Prostate gland (tissue), 2 donors: ENCODE data around the gene SYNPO2. TPM values are rescaled to one million over a fixed set of nuclear protein-coding genes. Genes with fewer than 3 reads are reported as not detected.

ENCODE experiments used
- DNase-seq: peaks from one replicate; pipeline ENCODE4 v3.0.0-alpha.2; 2019; ENCODE audit warnings: low spot score
- H3K27ac ChIP-seq, 2 donors: fragments of 200-600 bp; sonication (generic); 2 replicates each; pipeline ENCODE4 v1.5.1; 2017 to 2019
- H3K27me3 ChIP-seq: fragments of 200-600 bp; sonication (generic); replicated peaks from 2 replicates; pipeline ENCODE4 v1.5.1; 2019; ENCODE audit not compliant: insufficient read depth
- H3K36me3 ChIP-seq, 2 donors: fragments of 200-600 bp; sonication (generic); 1 replicate in 1 of 2; 2 replicates in 1 of 2; pipeline versions ENCODE4 v1.5.1 to v1.8.1; 2017 to 2019
- H3K4me1 ChIP-seq: fragments of 200-600 bp; sonication (generic); replicated peaks from 2 replicates; pipeline ENCODE4 v1.5.1; 2019
- H3K4me3 ChIP-seq, 2 donors: fragments of 200-600 bp; sonication (generic); 2 replicates each; pipeline ENCODE4 v1.5.1; 2017 to 2019
- H3K9me3 ChIP-seq: fragments of 200-600 bp; sonication (generic); 2 replicates; pipeline ENCODE4 v1.5.1; 2017
- POLR2A ChIP-seq: fragments of 450-650 bp; IDR thresholded peaks from one replicate; pipeline ENCODE4 v1.6.1; 2016; ENCODE audit warnings: antibody characterized with exemption, mild to moderate bottlenecking
- POLR2AphosphoS5 ChIP-seq: sonication (generic); formaldehyde crosslinking; IDR thresholded peaks from one replicate; pipeline ENCODE4 v1.6.1; 2017; ENCODE audit warnings: antibody characterized with exemption
- WGBS: methylation state at CpG from one replicate; pipeline ENCODE4 v1.1.5; 2018; 5-methylcytosine and 5-hydroxymethylcytosine counted together
- intact Hi-C: fragments of 100-400 bp; cut with DNase I; formaldehyde crosslinking; loops from one replicate; pipeline ENCODE4 v1.14.2; 2022
- total RNA-seq, 2 donors: library from RNA; depleted of rRNA; stranded (reverse); fragments of >200 nt; gene quantifications; one replicate each; pipeline ENCODE4 v1.1.0, GENCODE V29; 2016
- TF ChIP-seq, protein P1 (sequence below), 4 experiments: fragments of 200-600 bp in 2 of 4; fragments of 450-650 bp in 2 of 4; sonication (generic) in 2 of 4; IDR thresholded peaks; 1 replicate in 3 of 4; 2 replicates in 1 of 4; pipeline ENCODE4 v1.5.1; 2016 to 2019; ENCODE audit warnings: antibody characterized with exemption in 4 of 4, mild to moderate bottlenecking in 2 of 4, moderate library complexity in 2 of 4

SYNPO2 gene
- total RNA-seq, 2 donors from 2014 or later: 131 to 181 TPM

DNA sequence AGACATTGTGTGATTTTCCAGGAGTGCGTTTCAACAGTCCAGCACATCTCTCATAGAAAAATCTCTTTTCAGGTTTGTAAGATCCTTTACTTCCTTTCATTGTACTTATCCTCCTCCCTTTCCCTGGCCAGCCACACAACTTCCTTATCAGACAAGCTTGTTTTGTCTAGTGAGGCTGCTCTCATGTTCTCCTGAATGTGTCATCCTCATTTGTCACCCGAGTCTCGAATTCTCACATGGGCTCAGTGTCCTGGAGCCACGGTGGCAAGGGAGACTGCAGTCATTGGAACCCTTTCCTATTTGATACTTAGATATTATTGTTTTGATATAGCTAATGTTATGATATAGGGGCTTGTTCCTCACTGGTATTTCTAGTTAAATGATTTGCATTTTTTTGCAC lies 16.9 kb downstream of the SYNPO2 start:
- intact Hi-C loops: no loop called here
- Histone ChIP-seq H3K4me1 (no peaks in the 10 kb centered on the region), H3K4me3 (no peak overlapping the region), H3K9me3 (no peaks in the 10 kb centered on the region), H3K27ac (peak overlapping the region; percentile 61 to 62), H3K27me3 (no peaks in the 10 kb centered on the region), H3K36me3 (no peaks in the 10 kb centered on the region)
- no peak for DNase-seq
- 48% methylated on average over 4 of the region's 4 CpGs for WGBS
- TF ChIP-seq, protein P1, sequence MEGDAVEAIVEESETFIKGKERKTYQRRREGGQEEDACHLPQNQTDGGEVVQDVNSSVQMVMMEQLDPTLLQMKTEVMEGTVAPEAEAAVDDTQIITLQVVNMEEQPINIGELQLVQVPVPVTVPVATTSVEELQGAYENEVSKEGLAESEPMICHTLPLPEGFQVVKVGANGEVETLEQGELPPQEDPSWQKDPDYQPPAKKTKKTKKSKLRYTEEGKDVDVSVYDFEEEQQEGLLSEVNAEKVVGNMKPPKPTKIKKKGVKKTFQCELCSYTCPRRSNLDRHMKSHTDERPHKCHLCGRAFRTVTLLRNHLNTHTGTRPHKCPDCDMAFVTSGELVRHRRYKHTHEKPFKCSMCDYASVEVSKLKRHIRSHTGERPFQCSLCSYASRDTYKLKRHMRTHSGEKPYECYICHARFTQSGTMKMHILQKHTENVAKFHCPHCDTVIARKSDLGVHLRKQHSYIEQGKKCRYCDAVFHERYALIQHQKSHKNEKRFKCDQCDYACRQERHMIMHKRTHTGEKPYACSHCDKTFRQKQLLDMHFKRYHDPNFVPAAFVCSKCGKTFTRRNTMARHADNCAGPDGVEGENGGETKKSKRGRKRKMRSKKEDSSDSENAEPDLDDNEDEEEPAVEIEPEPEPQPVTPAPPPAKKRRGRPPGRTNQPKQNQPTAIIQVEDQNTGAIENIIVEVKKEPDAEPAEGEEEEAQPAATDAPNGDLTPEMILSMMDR (IDR thresholded peaks at IDR 0.05): no peak
- TF ChIP-seq POLR2AphosphoS5 (no peak), POLR2A (no peak)

DNA sequence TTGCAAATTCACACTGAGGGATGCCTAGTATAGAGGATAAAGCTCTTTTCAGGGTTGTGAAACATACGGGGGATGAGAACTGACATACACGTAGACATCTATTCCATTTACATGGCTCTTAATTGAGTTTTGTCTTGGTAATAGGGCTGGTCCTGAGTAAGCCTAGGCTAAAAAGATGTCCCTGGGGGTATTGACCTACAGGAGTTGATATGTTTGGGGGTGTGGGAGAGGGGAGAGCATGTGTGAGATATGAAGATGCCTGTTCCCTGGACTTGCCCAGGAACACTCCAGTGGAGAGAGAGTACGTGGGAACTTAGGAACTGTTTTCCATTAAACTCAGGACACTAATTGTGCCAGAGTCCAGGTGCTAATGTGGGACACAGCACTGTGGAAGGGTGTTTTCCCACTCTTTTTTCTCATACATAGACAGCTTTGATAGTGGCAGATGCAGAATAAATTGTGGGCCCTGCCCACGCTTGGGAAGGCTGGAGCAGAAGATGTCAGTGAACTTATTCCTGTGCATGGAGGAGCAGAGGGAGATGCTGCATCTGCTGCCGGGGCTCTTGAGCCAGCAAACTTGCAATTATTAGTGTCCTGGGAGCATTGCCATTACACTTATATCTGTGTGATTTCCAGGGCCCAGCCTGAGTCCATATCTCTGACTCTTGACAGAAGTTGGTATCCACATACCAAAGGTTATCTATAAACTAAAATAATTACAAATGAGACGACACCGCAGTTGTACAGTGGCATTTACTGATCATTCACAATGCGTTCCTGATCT lies 20.7 kb downstream of the SYNPO2 start:
- no peak for DNase-seq
- intact Hi-C loops: no loop called here
- Histone ChIP-seq H3K9me3 (no peaks in the 10 kb centered on the region), H3K27ac (no peak overlapping the region), H3K36me3 (no peaks in the 10 kb centered on the region), H3K4me1 (no peaks in the 10 kb centered on the region), H3K27me3 (no peaks in the 10 kb centered on the region), H3K4me3 (no peak overlapping the region)
- no peak for TF ChIP-seq POLR2A
- TF ChIP-seq, protein P1 (IDR thresholded peaks at IDR 0.05): no peak
- TF ChIP-seq POLR2AphosphoS5: no peak
- WGBS: 69% methylated on average over 8 of the region's 8 CpGs

DNA sequence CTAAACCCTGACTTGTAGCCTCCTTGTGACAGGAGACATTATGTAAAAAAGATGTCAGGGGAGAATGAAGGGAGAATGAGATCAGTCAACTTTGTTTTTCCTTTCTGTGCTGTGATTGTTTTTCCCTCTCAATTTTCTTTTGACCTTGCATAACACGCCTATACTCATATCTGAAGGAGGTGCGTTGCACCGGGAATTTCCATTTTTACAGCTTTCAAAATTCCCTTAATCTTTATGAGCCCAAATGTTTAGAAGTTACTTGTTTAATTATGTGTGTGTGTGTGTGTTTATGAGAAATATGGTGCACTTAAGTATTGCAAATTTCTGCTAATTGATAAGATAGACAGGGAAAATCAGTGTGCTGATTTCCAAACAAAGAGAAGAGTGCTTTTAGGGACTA lies 21.6 kb downstream of the SYNPO2 start:
- TF ChIP-seq, protein P1 (IDR thresholded peaks at IDR 0.05): no peak
- TF ChIP-seq POLR2A: no peak
- no peak for TF ChIP-seq POLR2AphosphoS5
- no peak overlapping the region for H3K4me3 ChIP-seq
- no peak for DNase-seq
- intact Hi-C loops: no loop called here
- no peak overlapping the region for H3K27ac ChIP-seq
- no peaks in the 10 kb centered on the region for H3K9me3 ChIP-seq
- WGBS: 34% methylated on average over 3 of the region's 3 CpGs
- no peaks in the 10 kb centered on the region for H3K4me1 ChIP-seq
- no peaks in the 10 kb centered on the region for H3K27me3 ChIP-seq
- no peaks in the 10 kb centered on the region for H3K36me3 ChIP-seq

DNA sequence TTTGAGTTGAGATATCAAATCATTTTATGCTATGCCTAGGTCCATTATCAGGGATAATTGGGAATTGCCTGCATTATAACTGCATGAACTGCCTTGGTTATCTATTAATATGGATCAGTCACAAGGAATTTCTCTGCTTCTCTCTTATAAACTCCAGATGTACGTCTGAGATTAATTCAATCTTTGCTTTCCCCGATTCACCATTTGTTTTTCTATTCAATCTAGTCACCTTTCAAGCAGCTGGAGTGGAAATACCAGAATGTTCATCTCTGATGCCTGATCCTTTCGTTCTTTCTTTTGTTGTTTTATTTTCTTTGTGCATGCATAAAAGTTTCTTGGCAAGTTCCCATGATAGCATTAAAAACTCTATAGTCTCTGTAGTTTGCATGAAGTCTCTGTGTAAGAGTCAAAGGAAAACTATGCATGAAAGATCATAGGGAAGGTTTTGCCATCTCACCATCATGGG lies 22.6 kb downstream of the SYNPO2 start:
- H3K4me1 ChIP-seq: no peaks in the 10 kb centered on the region
- TF ChIP-seq, protein P1 (IDR thresholded peaks at IDR 0.05): no peak
- no peaks in the 10 kb centered on the region for H3K27me3 ChIP-seq
- 27% methylated on average over 3 of the region's 3 CpGs for WGBS
- no peak for DNase-seq
- H3K36me3 ChIP-seq: no peaks in the 10 kb centered on the region
- no peaks in the 10 kb centered on the region for H3K9me3 ChIP-seq
- no peak overlapping the region for H3K27ac ChIP-seq
- intact Hi-C loops: no loop called here
- H3K4me3 ChIP-seq: no peak overlapping the region

DNA sequence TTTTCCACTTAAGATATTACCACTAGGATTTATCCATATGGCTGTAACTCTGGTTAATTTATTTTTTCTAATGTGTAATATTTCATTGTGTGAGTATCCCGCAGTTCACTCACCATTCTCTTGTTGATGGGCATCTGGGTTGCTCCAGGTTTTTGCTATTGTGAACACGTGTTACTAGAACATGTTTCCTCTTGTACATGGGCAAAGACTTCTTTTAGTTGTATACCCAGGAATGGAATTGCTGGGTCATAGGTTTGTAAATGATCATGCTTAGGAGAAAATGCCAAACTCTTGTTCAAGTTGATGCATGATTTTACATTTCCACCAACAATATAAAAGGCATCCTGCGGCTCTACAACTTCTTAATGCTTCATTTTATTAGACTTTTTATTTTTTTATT lies 26.8 kb downstream of the SYNPO2 start:
- intact Hi-C loops: no loop called here
- Histone ChIP-seq H3K27ac (no peak overlapping the region), H3K4me1 (no peaks in the 10 kb centered on the region), H3K27me3 (no peaks in the 10 kb centered on the region), H3K9me3 (no peaks in the 10 kb centered on the region), H3K36me3 (no peaks in the 10 kb centered on the region), H3K4me3 (no peak overlapping the region)
- TF ChIP-seq, protein P1 (IDR thresholded peaks at IDR 0.05): no peak
- TF ChIP-seq POLR2AphosphoS5 (no peak), POLR2A (no peak)
- WGBS: 49% methylated on average over 3 of the region's 3 CpGs
- no peak for DNase-seq
